ENCODE data around the gene SCYGR2.
"Not testable (repeated sequence)": the region's sequence is repeated elsewhere in the genome, so short reads cannot be mapped to it uniquely, and the experiment has no call there.

SCYGR2 gene

GRCh38 chr2:227598835-227599503 lies at the start of gene SCYGR2:
SCYGR2 (plus strand) TSS chr2:227598893; CDS start chr2:227598893, 0 bp downstream.
- H3K4me3 ChIP-seq (ENCODE audit: low read length); H3K27me3 ChIP-seq (ENCODE audit: control insufficient read depth, insufficient read depth, low read length); H3K36me3 ChIP-seq (ENCODE audit: control insufficient read depth, low read depth, low read length); H3K4me1 ChIP-seq (ENCODE audit: control insufficient read depth, low read depth, low read length); H3K9ac ChIP-seq (ENCODE audit: low read length); H3K9me3 ChIP-seq (ENCODE audit: control insufficient read depth, low read depth, low read length); H3K27ac ChIP-seq (ENCODE audit: low read length): not testable (repeated sequence)

GRCh38 chr2:227551836-227552235 lies 46.9 kb upstream of the SCYGR2 start:
- Histone ChIP-seq H3K36me3 (ENCODE audit: control insufficient read depth, low read depth, low read length) (peaks cover 61% of the 10 kb centered on the region), H3K9ac (ENCODE audit: low read length) (no peak overlapping the region), H3K9me3 (ENCODE audit: control insufficient read depth, low read depth, low read length) (no peaks in the 10 kb centered on the region), H3K27ac (ENCODE audit: low read length) (no peak overlapping the region), H3K4me1 (ENCODE audit: control insufficient read depth, low read depth, low read length) (no peaks in the 10 kb centered on the region), H3K4me3 (ENCODE audit: low read length) (no peak overlapping the region), H3K27me3 (ENCODE audit: control insufficient read depth, insufficient read depth, low read length) (no peaks in the 10 kb centered on the region)

GRCh38 chr2:227562581-227562980 lies 36.1 kb upstream of the SCYGR2 start:
- Histone ChIP-seq H3K27ac (ENCODE audit: low read length) (no peak overlapping the region), H3K9ac (ENCODE audit: low read length) (no peak overlapping the region), H3K4me1 (ENCODE audit: control insufficient read depth, low read depth, low read length) (no peaks in the 10 kb centered on the region), H3K36me3 (ENCODE audit: control insufficient read depth, low read depth, low read length) (no peaks in the 10 kb centered on the region), H3K9me3 (ENCODE audit: control insufficient read depth, low read depth, low read length) (no peaks in the 10 kb centered on the region), H3K4me3 (ENCODE audit: low read length) (no peak overlapping the region), H3K27me3 (ENCODE audit: control insufficient read depth, insufficient read depth, low read length) (no peaks in the 10 kb centered on the region)

GRCh38 chr2:227565080-227565479 lies 33.6 kb upstream of the SCYGR2 start:
- Histone ChIP-seq H3K4me1 (ENCODE audit: control insufficient read depth, low read depth, low read length) (no peaks in the 10 kb centered on the region), H3K4me3 (ENCODE audit: low read length) (no peak overlapping the region), H3K27me3 (ENCODE audit: control insufficient read depth, insufficient read depth, low read length) (no peaks in the 10 kb centered on the region), H3K9ac (ENCODE audit: low read length) (no peak overlapping the region), H3K36me3 (ENCODE audit: control insufficient read depth, low read depth, low read length) (no peaks in the 10 kb centered on the region), H3K9me3 (ENCODE audit: control insufficient read depth, low read depth, low read length) (no peaks in the 10 kb centered on the region), H3K27ac (ENCODE audit: low read length) (no peak overlapping the region)

- Histone ChIP-seq H3K36me3 (ENCODE audit: control insufficient read depth, low read depth, low read length) (no peaks in the 10 kb centered on the region), H3K9me3 (ENCODE audit: control insufficient read depth, low read depth, low read length) (no peaks in the 10 kb centered on the region), H3K4me3 (ENCODE audit: low read length) (no peak overlapping the region), H3K27me3 (ENCODE audit: control insufficient read depth, insufficient read depth, low read length) (no peaks in the 10 kb centered on the region), H3K27ac (ENCODE audit: low read length) (no peak overlapping the region), H3K9ac (ENCODE audit: low read length) (no peak overlapping the region), H3K4me1 (ENCODE audit: control insufficient read depth, low read depth, low read length) (no peaks in the 10 kb centered on the region)
These were observed 32.7 kb upstream of the SCYGR2 start for GRCh38 chr2:227566012-227566411.

- H3K4me3 ChIP-seq (ENCODE audit: low read length) = no peak overlapping the region
- no peaks in the 10 kb centered on the region for H3K9me3 ChIP-seq (ENCODE audit: control insufficient read depth, low read depth, low read length)
- H3K27me3 ChIP-seq (ENCODE audit: control insufficient read depth, insufficient read depth, low read length) = no peaks in the 10 kb centered on the region
- H3K4me1 ChIP-seq (ENCODE audit: control insufficient read depth, low read depth, low read length) = no peaks in the 10 kb centered on the region
- no peak overlapping the region for H3K9ac ChIP-seq (ENCODE audit: low read length)
- no peaks in the 10 kb centered on the region for H3K36me3 ChIP-seq (ENCODE audit: control insufficient read depth, low read depth, low read length)
- no peak overlapping the region for H3K27ac ChIP-seq (ENCODE audit: low read length)
These were observed 29.9 kb upstream of the SCYGR2 start for GRCh38 chr2:227568852-227569169.

- H3K27me3 ChIP-seq (ENCODE audit: control insufficient read depth, insufficient read depth, low read length) = no peaks in the 10 kb centered on the region
- no peak overlapping the region for H3K9ac ChIP-seq (ENCODE audit: low read length)
- H3K36me3 ChIP-seq (ENCODE audit: control insufficient read depth, low read depth, low read length) = no peaks in the 10 kb centered on the region
- H3K9me3 ChIP-seq (ENCODE audit: control insufficient read depth, low read depth, low read length) = no peaks in the 10 kb centered on the region
- no peak overlapping the region for H3K27ac ChIP-seq (ENCODE audit: low read length)
- H3K4me1 ChIP-seq (ENCODE audit: control insufficient read depth, low read depth, low read length) = no peaks in the 10 kb centered on the region
- no peak overlapping the region for H3K4me3 ChIP-seq (ENCODE audit: low read length)
These were observed 28.1 kb upstream of the SCYGR2 start for GRCh38 chr2:227570615-227571014.

- H3K36me3 ChIP-seq (ENCODE audit: control insufficient read depth, low read depth, low read length) = no peaks in the 10 kb centered on the region
- H3K27me3 ChIP-seq (ENCODE audit: control insufficient read depth, insufficient read depth, low read length) = no peaks in the 10 kb centered on the region
- H3K27ac ChIP-seq (ENCODE audit: low read length) = no peak overlapping the region
- peaks cover 5% of the 10 kb centered on the region for H3K4me1 ChIP-seq (ENCODE audit: control insufficient read depth, low read depth, low read length)
- no peak overlapping the region for H3K9ac ChIP-seq (ENCODE audit: low read length)
- H3K4me3 ChIP-seq (ENCODE audit: low read length) = no peak overlapping the region
- H3K9me3 ChIP-seq (ENCODE audit: control insufficient read depth, low read depth, low read length) = no peaks in the 10 kb centered on the region
These were observed 22.6 kb upstream of the SCYGR2 start for GRCh38 chr2:227576110-227576509.

- Histone ChIP-seq H3K4me3 (ENCODE audit: low read length) (no peak overlapping the region), H3K9ac (ENCODE audit: low read length) (no peak overlapping the region), H3K27ac (ENCODE audit: low read length) (no peak overlapping the region), H3K4me1 (ENCODE audit: control insufficient read depth, low read depth, low read length) (peaks cover 5% of the 10 kb centered on the region), H3K27me3 (ENCODE audit: control insufficient read depth, insufficient read depth, low read length) (no peaks in the 10 kb centered on the region), H3K36me3 (ENCODE audit: control insufficient read depth, low read depth, low read length) (no peaks in the 10 kb centered on the region), H3K9me3 (ENCODE audit: control insufficient read depth, low read depth, low read length) (no peaks in the 10 kb centered on the region)
These were observed 21.9 kb upstream of the SCYGR2 start for GRCh38 chr2:227576812-227577211.

- Histone ChIP-seq H3K27me3 (ENCODE audit: control insufficient read depth, insufficient read depth, low read length) (no peaks in the 10 kb centered on the region), H3K4me3 (ENCODE audit: low read length) (no peak overlapping the region), H3K27ac (ENCODE audit: low read length) (no peak overlapping the region), H3K4me1 (ENCODE audit: control insufficient read depth, low read depth, low read length) (peaks cover 5% of the 10 kb centered on the region), H3K36me3 (ENCODE audit: control insufficient read depth, low read depth, low read length) (no peaks in the 10 kb centered on the region), H3K9ac (ENCODE audit: low read length) (no peak overlapping the region), H3K9me3 (ENCODE audit: control insufficient read depth, low read depth, low read length) (no peaks in the 10 kb centered on the region)
These were observed 21.1 kb upstream of the SCYGR2 start for GRCh38 chr2:227577555-227577954.

- H3K4me3 ChIP-seq (ENCODE audit: low read length) = no peak overlapping the region
These were observed 20.1 kb upstream of the SCYGR2 start for GRCh38 chr2:227578642-227579041.

GRCh38 chr2:227579791-227580190 lies 18.9 kb upstream of the SCYGR2 start:
- Histone ChIP-seq H3K9ac (ENCODE audit: low read length) (no peak overlapping the region), H3K4me1 (ENCODE audit: control insufficient read depth, low read depth, low read length) (peaks cover 5% of the 10 kb centered on the region), H3K27me3 (ENCODE audit: control insufficient read depth, insufficient read depth, low read length) (no peaks in the 10 kb centered on the region), H3K4me3 (ENCODE audit: low read length) (no peak overlapping the region), H3K27ac (ENCODE audit: low read length) (no peak overlapping the region), H3K36me3 (ENCODE audit: control insufficient read depth, low read depth, low read length) (no peaks in the 10 kb centered on the region), H3K9me3 (ENCODE audit: control insufficient read depth, low read depth, low read length) (no peaks in the 10 kb centered on the region)

More at GRCh38 chr2:227578642-227579041, 20.1 kb upstream of the SCYGR2 start:
- Histone ChIP-seq H3K36me3 (ENCODE audit: control insufficient read depth, low read depth, low read length) (no peaks in the 10 kb centered on the region), H3K9me3 (ENCODE audit: control insufficient read depth, low read depth, low read length) (no peaks in the 10 kb centered on the region), H3K27ac (ENCODE audit: low read length) (no peak overlapping the region), H3K9ac (ENCODE audit: low read length) (no peak overlapping the region), H3K27me3 (ENCODE audit: control insufficient read depth, insufficient read depth, low read length) (no peaks in the 10 kb centered on the region), H3K4me1 (ENCODE audit: control insufficient read depth, low read depth, low read length) (peaks cover 5% of the 10 kb centered on the region)

Measured in iPS-18a (cell line).